HG02642 (cell line): ENCODE data around the gene AKAP8.
"Not testable (repeated sequence)": the region's sequence is repeated elsewhere in the genome, so short reads cannot be mapped to it uniquely, and the experiment has no call there.

Experiments used
- ATAC-seq: cut with Tn5 transposase; IDR thresholded peaks from one replicate; pipeline ENCODE4 v1.9.1; 2021; ENCODE audit warnings: mild to moderate bottlenecking; ENCODE audit not compliant: unreplicated experiment, poor library complexity

The AKAP8 gene

DNA sequence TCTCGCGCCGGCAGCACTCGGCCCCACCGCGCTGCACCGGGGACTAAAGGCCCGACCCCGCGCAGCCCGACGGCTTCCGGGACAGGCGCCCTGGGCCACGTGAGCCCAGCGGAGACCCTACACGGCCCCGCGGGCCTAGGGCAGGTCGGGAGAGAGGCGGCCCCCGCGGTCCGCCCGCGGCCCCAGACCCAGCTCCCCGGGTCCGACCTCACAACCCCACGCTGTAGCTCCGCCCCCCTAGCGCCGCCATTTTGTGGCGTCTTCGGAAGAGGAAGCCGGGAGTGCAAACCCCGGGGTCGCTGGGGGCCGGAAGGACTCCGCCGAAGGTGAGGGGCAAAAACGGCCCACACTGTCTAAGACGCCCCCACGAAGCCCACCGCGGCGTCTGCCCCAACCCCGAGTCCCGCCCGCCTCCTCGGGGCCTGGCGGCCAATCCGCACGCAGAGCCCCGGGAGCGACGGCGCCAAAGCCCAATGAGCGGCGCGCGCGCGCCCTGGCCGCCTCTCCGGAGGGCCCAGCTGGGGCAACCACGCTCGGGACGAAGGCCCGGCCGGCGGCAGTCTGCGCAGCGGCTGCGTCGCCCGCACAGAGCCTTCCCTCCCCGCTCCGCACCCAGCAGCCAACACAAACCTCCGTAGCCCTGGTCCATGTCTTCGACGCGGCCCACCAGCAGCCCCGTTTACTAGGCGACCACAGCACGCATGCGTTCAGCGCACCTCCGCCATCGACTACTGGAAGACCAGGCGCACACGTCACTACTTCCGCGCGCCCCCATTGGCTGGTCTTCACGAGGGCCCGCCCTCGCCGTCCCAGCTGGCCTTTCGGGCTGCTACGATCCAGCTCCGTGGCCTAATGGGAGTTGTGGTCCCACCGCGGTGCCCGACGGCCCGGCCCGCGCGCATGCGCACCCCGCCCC is at the start of gene AKAP8:
Gene AKAP8, minus strand, starts transcription at position 705 of the 916 bp plus-strand sequence. Its CDS starts 56 bp downstream, at position 649.
- peak; percentile 89 for ATAC-seq

- ATAC-seq: no peak
Observed at GRCh38 chr19:15427991-15428471, 48.4 kb upstream of the AKAP8 start.

GRCh38 chr19:15427350-15427700 is 47.7 kb upstream of the AKAP8 start:
- ATAC-seq: no peak

GRCh38 chr19:15426485-15427349 is 47.1 kb upstream of the AKAP8 start:
- no peak for ATAC-seq

DNA sequence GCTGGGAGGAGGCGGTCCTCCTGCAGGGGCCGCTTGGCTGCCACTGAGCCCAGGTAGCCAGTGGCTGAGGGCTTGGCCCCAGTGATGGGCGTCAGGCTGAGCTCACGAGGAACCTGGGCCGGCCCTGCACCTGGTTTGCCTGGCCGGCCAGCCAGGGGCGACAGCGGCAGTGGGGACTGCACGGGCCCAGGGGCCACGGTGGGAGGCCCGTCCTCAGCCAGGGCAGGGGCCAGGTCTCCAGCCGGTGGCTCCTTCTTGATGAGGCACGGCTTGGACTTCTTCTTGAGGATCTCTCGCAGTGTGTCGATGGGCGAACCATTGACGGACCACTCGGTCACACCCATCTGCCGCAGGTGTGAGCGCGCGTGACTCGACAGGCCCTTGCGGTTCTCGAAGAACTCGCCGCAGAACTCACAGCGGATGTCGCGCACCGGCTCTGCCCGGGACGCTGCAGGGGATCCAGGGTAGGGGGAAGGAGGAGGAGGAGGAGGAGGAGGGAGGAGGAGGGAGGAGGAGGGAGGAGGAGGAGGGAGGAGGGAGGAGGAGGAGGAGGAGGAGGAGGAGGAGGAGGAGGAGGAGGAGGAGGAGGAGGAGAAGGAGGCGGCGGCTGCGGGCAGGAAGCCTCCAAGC is 45.8 kb upstream of the AKAP8 start:
- no peak for ATAC-seq

DNA sequence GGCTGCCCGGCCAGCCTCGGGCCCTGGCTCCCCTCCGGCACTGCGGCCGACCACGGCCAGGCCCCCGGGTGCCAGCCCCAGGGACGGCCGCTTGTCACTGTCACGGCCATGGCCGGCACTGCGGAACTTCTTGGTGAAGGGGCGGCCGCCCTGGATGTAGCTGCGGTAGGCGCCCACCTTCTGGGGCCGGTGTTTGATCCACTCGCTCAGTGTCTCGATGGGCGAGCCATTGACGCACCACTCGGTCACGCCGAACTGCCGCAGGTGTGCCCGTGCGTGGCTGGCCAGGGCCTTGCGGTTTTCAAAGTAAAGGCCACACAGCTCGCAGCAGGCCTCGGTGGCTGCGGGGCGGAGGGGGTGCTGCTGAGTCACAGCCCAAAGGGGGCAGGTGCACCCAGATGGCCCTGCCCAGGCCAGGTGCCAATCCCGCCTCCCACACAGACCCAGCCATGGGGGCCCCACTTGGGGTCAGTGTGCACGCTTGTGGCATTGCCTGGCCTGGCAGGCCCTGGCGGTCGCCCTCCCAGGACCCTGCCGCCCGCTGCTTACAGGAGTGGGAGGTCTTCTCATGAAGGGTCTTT is 45.2 kb upstream of the AKAP8 start:
- ATAC-seq: no peak

GRCh38 chr19:15424121-15424520 is 44.5 kb upstream of the AKAP8 start:
- no peak for ATAC-seq

DNA sequence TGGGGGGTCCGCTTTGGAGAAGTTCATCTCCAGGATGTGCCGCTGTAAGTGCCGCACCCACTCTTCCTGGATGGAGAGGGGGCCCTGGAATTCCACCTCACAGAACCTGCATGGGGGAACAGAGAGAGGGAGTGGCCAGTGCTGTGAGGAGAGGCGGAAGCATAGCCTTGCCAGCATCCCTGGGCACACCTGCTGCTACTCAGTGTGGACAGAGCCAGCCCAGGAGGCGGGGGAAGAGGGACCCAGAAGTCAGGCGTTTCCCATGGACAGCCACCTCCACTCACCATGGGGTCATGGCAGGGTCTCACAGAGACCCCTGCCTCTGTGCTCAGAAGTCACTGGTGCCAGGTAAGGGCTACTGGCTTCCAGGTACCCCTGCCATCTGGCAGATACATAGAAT is 43.5 kb upstream of the AKAP8 start:
- ATAC-seq: no peak

DNA sequence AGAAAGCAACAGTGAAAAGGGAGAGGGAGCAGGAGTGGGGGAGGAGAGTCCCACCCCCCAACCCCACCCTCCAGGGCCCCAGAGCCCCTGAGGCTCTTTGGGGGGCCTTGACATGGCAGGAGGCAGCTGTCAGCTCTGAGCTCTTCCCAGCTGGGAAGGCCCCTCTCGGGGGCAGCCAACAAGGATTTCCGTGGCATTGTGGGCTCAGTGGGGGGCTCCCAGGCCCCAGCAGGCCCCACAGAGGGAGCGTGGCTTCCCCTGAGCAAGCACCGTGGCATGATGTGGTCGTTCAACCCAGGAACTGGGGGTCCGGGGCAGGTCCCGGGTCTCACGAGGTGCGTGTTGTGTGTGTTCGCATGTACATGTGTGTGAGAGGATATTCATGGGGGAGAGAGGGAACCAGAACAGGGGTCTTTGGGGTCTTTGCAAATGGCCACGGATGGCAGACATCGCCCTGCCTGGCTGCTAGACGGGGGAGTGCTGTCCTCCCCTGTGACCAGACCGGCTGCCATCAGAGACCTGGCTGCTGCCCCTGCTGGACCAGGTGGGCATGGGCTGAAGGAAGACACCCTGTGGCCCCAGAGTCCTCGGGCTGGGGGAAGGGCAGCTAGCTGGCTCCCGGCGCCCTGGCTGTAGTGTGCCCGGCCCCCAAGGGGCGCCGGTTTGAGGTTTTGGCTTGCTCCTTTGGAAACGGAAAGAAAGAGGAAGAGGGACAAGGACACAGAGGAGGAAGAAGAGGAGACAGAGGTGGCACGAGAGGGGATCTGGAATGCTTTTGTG is 42.9 kb upstream of the AKAP8 start:
- no peak for ATAC-seq

DNA sequence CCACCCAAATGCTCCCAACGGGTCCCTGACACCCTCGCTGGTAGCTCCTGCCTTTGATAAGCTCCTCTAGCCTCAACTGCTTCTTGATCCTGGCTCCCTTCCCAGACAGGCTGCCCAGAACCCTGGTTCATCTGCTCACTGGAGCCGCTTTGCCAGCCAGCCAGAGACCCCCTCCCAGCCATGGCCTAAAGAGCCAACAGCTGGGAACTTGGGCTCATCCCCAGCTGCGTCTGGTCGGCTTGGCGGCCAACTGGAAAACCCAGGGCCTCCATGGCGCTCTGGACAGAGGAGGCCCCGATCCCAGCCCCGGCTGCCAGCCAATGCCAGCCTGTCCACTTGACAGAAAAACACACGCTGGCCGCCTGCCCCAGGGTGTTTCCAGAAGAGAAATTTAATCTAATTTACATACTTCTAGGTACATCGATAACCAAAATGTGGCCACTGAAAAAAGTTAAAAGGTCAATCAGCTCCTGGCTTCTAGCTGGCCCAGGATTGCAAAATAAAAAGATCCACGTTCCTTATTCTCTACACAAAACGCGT is 42.2 kb upstream of the AKAP8 start:
- no peak for ATAC-seq

DNA sequence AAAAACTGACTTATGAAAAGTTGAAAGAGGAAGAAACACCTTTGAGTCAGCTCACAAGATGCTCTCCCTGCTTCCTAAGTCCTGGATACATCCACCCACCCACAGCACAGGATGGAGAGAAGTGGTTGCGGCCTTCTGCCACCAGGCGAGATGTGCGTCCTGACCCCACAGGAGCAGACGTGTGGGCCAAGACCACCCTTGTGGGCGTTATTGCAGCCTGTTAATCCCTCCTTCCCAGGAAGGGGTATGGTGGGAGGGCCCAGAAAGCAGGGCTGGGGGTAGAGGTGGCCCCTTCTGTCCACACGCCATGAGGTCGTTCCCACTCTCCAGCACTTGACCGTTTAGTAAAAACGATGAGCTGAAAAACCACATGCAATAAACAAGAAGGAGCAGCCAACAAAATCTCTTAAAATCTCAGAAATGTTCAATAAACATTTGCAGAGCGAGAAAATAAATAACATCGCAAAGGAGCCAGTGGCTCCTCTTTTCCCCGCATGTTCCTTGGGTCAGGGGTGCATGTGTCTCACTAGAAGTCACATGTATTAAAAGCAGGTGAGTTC is 41.6 kb upstream of the AKAP8 start:
- ATAC-seq: no peak

DNA sequence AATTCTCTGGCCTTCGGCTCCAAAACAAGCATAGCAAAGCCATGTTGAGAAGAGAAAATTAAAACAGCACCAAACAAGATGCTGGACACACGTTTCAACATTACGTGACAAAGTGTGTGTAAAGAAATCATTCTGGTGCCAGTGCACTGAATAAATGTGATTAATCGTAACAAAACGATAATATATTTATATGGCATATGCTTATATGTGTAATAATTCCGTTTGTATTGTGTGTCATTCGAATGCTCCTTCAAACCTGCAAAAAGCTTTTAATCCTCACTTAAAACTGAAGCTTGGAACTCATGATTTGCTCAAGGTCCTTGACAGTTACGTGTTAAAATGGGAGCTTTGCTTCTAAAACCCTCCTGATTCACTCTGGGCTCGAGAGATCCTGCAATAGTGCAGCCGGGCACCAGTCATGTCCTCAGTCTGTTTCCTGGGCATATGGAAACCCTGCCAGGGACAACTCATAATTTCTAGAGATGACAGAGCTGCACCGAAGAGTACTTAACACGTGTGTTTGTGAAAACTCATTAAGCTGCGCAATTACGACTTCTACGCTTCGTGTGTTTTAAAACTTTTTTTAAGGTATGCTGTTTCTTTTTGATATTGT is 39.9 kb upstream of the AKAP8 start:
- no peak for ATAC-seq

GRCh38 chr19:15418579-15419412 is 39.2 kb upstream of the AKAP8 start, which contains the start of gene AKAP8L:
Gene AKAP8L, minus strand, starts transcription at chr19:15418988. Its CDS starts 65 bp downstream, at chr19:15418923.
- peak; percentile 96 for ATAC-seq

- no peak for ATAC-seq
Observed at GRCh38 chr19:15418231-15418578, 38.6 kb upstream of the AKAP8 start.

DNA sequence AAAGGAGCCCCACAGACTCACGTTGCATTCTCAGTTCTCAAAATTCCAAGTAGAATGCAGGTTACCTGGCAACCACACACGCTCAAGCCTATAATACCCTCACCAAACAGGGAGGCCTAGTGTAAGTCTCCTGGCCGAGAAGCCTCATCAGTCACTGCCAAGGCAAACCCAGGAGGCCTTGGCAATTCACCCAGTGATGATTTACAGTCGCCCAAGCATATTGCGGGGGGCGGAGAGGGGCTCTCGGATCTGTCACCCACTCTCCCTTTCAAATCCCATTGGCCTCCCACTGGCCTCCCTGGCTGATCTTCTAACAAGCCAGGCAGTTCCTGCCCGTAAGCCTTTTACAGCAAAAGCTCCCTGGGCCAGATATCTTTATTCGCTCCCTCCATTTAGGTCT is 38.1 kb upstream of the AKAP8 start:
- no peak for ATAC-seq

DNA sequence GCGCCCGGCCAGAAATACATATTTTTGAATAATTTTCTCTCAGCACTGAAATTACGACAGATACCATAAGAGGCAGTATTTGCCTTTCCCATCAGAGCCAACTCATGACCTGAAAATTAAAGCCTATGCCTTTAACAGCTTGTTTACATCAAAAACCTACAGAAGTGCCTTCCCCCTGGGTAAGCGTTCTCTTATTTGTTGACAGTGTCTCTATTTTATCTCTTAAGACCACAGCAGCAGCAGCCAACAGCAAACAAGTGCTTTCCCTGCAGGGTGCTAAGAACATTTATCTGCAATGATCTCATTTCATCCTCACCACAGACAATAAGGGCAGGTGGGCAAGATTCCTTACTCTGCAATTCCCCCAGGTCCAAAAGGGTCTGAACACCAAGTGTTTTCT is 33.2 kb upstream of the AKAP8 start:
- no peak for ATAC-seq

- not testable (repeated sequence) for ATAC-seq
Observed at GRCh38 chr19:15411351-15411750, 31.8 kb upstream of the AKAP8 start.

DNA sequence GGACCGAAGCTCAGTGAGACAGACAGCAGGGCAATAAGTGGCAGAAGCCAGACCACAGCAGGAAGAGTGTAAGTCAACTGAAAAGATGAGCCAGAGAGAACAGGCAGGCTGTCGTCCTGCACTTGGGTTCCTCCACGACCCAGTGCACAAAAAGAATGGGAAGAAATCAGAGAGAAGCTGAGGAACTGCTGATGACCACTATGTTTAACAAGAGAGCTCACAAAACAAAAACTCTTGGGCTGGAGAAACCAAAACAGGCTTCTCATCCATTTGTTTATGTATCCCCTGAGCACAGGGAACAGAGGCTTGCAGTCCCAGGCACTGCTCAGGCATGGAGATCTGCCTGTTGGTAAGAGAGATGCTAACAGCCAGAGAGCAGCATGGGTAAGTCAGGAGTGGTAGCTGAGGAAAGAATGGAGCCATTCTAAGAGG is 25.2 kb upstream of the AKAP8 start:
- no peak for ATAC-seq
